GM12878 (cell line): Measurements from ENCODE around the gene CERK. TPM values are rescaled to one million over a fixed set of nuclear protein-coding genes. Genes with fewer than 3 reads are reported as not detected.

Experiments used
- ATAC-seq: fragments of 200-7000 bp; cut with Tn5 transposase; 3 replicates; pipeline ENCODE4 v1.9.1; 2020; ENCODE audit warnings: mild to moderate bottlenecking, moderate library complexity
- BruUV-seq: library from RNA; stranded (reverse); fragments of 400-500 nt; replicated peaks from 2 replicates; lab custom pipeline; 2021; lab: Mats Ljungman, UMichigan
- CTCF ChIA-PET: fragments of 300-600 bp; sonication (Branson Sonifier 250); formaldehyde crosslinking; extraction: SDS; loops from one replicate; lab custom pipeline; 2021; ENCODE audit warnings: inconsistent platforms; lab: Yijun Ruan, JAX
- POLR2A ChIA-PET: fragments of 350-600 bp; formaldehyde crosslinking; extraction: SDS; loops from one replicate; lab custom pipeline; 2021; ENCODE audit warnings: inconsistent platforms; lab: Charles Lee
- RAD21 ChIA-PET: fragments of 300-600 bp; sonication (Branson Sonifier 250); formaldehyde crosslinking; loops from one replicate; lab custom pipeline; 2023; ENCODE audit warnings: antibody characterized with exemption; ENCODE audit not compliant: unreplicated experiment; lab: Charles Lee
- SMC1A ChIA-PET: fragments of 300-600 bp; sonication (Branson Sonifier 250); formaldehyde crosslinking; loops from one replicate; lab custom pipeline; 2023; ENCODE audit not compliant: unreplicated experiment, uncharacterized antibody; lab: Charles Lee
- DNase-seq: peaks from one replicate; pipeline ENCODE4 v3.0.0-alpha.2; 2011; ENCODE audit warnings: low read depth, low spot score
- FAIRE-seq: peaks from 3 replicates; lab custom pipeline; 2011; peaks lifted over from hg19 to GRCh38; lab: Jason Lieb, UNC
- H2AFZ ChIP-seq: 2 replicates; pipeline ENCODE4 v1.6.0; 2011; ENCODE audit warnings: low read depth, low read length, control low read depth; ENCODE audit not compliant: control insufficient read depth
- H3K27ac ChIP-seq: 2 replicates; pipeline ENCODE4 v1.5.1; 2011; ENCODE audit warnings: control low read depth; ENCODE audit not compliant: control insufficient read depth, insufficient read depth
- H3K27me3 ChIP-seq, 2 experiments: replicated peaks in 1 of 2; 2 replicates each; pipeline versions ENCODE4 v1.6.0 to v1.6.1; 2011; ENCODE audit warnings: low read length in 1 of 2; ENCODE audit not compliant: control insufficient read depth in 2 of 2, insufficient read depth in 2 of 2
- H3K36me3 ChIP-seq, 2 experiments: 2 replicates each; pipeline ENCODE4 v1.5.1; 2011; ENCODE audit warnings: low read length in 1 of 2; ENCODE audit not compliant: control insufficient read depth in 2 of 2, insufficient read depth in 2 of 2
- H3K4me1 ChIP-seq: 2 replicates; pipeline ENCODE4 v1.6.1; 2011; ENCODE audit warnings: mild to moderate bottlenecking, low read length, moderate library complexity, mixed read lengths; ENCODE audit not compliant: control insufficient read depth, insufficient read depth
- H3K4me2 ChIP-seq: 2 replicates; pipeline ENCODE4 v1.6.0; 2011; ENCODE audit warnings: control low read depth; ENCODE audit not compliant: control insufficient read depth, insufficient read depth
- H3K4me3 ChIP-seq: fragments of 200-600 bp; sonication (generic); 2 replicates; pipeline ENCODE4 v1.5.1; 2016
- H3K79me2 ChIP-seq: 2 replicates; pipeline ENCODE4 v1.6.0; 2011; ENCODE audit warnings: low read length; ENCODE audit not compliant: control insufficient read depth, insufficient read depth
- H3K9ac ChIP-seq: 2 replicates; pipeline ENCODE4 v1.8.0; 2011; ENCODE audit warnings: low read length, control low read depth, mixed read lengths; ENCODE audit not compliant: control insufficient read depth, insufficient read depth
- H3K9me3 ChIP-seq: replicated peaks from 3 replicates; pipeline ENCODE4 v1.5.1; 2011; ENCODE audit warnings: mild to moderate bottlenecking, low read length; ENCODE audit not compliant: control insufficient read depth, insufficient read depth
- H4K20me1 ChIP-seq: 2 replicates; pipeline ENCODE4 v1.6.0; 2011; ENCODE audit not compliant: control insufficient read depth, insufficient read depth
- BHLHE40 ChIP-seq, 2 experiments: fragments of 450-650 bp in 1 of 2; IDR thresholded peaks; 2 replicates each; pipeline ENCODE4 v1.6.1; 2011 to 2017; ENCODE audit warnings: low read depth in 2 of 2, borderline replicate concordance in 1 of 2, improper control_type of control experiment in 1 of 2, low read length in 1 of 2, mild to moderate bottlenecking in 1 of 2
- MTA3 ChIP-seq: IDR thresholded peaks from 2 replicates; pipeline ENCODE4 v1.6.1; 2012; ENCODE audit warnings: low read length, inconsistent platforms, borderline replicate concordance
- NFYB ChIP-seq: IDR thresholded peaks from 2 replicates; pipeline ENCODE4 v1.6.1; 2011; ENCODE audit warnings: low read depth, mild to moderate bottlenecking, low read length, improper control_type of control experiment, moderate library complexity; ENCODE audit not compliant: insufficient read depth
- PML ChIP-seq: IDR thresholded peaks from 2 replicates; pipeline ENCODE4 v1.6.1; 2012; ENCODE audit warnings: low read length, inconsistent platforms
- RUNX3 ChIP-seq: IDR thresholded peaks from 2 replicates; pipeline ENCODE4 v1.6.1; 2012; ENCODE audit warnings: low read length, inconsistent platforms
- YBX1 ChIP-seq: fragments of 450-650 bp; IDR thresholded peaks from 2 replicates; pipeline ENCODE4 v1.6.1; 2016; ENCODE audit warnings: antibody characterized with exemption
- WGBS: methylation state at CpG from one replicate; pipeline ENCODE4 v1.1.6; 2016; ENCODE audit warnings: low lambda C conversion rate; ENCODE audit not compliant: insufficient replicate concordance, insufficient coverage; ENCODE audit errors: missing lambda C conversion rate; 5-methylcytosine and 5-hydroxymethylcytosine counted together
- in situ Hi-C: fragments of 300-500 bp; cut with MboI; formaldehyde crosslinking; loops from 9 replicates; pipeline ENCODE4 v1.14.3; 2018; ENCODE audit warnings: mixed read lengths
- intact Hi-C: fragments of 100-400 bp; cut with micrococcal nuclease; formaldehyde crosslinking; loops from one replicate; pipeline ENCODE4 v1.14.2; 2022; ENCODE audit not compliant: unreplicated experiment
- polyA plus RNA-seq, 11 experiments: library from polyadenylated mRNA; depleted of rRNA in 4 of 11; unstranded in 6 of 11; stranded (reverse) in 5 of 11; fragments of >200 nt; fragmentation: Nextera tagmentation in 4 of 11; fragmentation: Illumina TruSeq in 1 of 11; extraction: Ambion mirVana in 4 of 11; extraction: Trizol in 1 of 11; gene quantifications; 1 replicate in 1 of 11; 2 replicates in 10 of 11; pipeline versions ENCODE4 v1.2.1 to v1.2.3, GENCODE V29; 2011 to 2016; ENCODE audit warnings: inconsistent platforms in 2 of 11, missing spikeins in 2 of 11, low read depth in 1 of 11
- total RNA-seq, 4 experiments: library from RNA; depleted of rRNA in 3 of 4; stranded (reverse); fragments of >200 nt in 3 of 4; fragmentation: Illumina TruSeq in 1 of 4; extraction: Trizol in 1 of 4; gene quantifications; 2 replicates each; pipeline versions ENCODE4 v1.2.1 to v1.2.3, GENCODE V29; 2013 to 2021

CERK gene
- total and polyA plus RNA-seq, 10 of the 15 experiments (the other 5 are each of a cell fraction or from before 2014, with no cell fraction given), result 4.0 to 41.1 (median 30.2) TPM

DNA sequence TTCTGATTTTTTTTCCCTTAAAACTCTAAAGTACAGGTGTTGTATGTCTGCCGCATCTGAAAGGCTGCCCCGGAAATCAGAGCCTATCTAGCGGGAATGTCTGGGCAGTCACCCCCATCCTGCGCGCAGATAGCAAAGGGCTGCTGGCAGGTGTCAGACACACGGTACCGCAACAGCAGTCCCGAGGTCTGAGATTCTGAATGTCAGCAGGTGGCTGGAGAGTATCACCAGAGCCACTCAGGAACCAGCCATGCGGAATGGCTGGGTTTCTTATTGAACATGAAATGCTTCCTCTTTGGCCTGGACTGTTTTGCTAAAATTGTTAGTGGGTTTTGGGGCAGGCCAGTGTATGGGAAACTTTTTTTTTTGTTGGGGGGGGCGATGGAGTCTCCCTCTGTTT, 53.3 kb downstream of the CERK start (continued):
- peak in 1 of 2 experiments; percentile 31; a peak in 1 of 4 replicates for TF ChIP-seq BHLHE40 (IDR thresholded peaks at IDR 0.05; ENCODE audit: borderline replicate concordance in 1 of 2, low read depth in 2 of 2, low read length in 1 of 2)
- TF ChIP-seq RUNX3, result peak; percentile 45
- TF ChIP-seq YBX1, result no peak

DNA sequence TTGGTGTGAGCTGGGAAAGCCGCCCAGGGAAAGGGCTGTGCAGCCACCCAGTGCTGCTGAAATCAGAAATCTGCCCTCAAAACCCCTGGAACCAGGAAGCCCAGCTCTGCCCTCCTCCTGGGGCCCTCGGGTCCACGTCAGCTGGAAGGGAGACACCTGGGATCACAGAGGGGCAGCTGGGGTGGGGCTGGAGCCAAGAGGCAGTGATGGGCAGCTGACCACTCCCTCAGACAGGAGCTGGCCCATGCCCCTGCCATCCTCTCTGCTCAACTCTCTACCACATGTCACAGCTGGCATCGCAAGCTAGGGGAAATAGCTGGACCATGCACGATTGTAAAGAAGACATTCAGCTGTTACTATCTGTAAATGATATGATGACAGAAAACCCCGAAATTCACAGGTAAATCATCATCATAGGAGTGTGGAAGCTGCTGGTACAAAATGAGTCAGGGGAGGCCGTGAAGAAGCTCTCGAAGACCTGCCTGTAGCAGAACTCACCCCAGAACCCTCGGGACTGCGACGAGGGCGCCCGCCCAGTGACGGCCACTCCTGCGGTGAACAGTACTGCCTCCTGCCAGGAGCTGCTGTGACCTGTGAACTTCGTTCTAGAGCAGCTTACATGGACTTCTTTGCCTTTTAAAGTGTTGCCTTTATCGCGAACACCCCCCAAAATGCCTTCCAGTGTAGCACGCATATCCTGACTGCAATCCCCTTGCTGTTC, 55.9 kb downstream of the CERK start:
- WGBS, result 89% methylated on average over 19 of the region's 19 CpGs
- Histone ChIP-seq H3K27me3 (no peaks in the 10 kb centered on the region), H3K9me3 (no peaks in the 10 kb centered on the region), H3K9ac (no peak overlapping the region), H3K79me2 (no peaks in the 10 kb centered on the region), H3K4me3 (no peak overlapping the region), H3K27ac (no peak overlapping the region), H3K4me2 (no peak overlapping the region), H3K4me1 (peaks cover 26% of the 10 kb centered on the region), H2AFZ (no peak overlapping the region), H4K20me1 (0 out of 2 replicates have a peak, but pooled peaks cover 2% of the 10 kb centered on the region), H3K36me3 (peaks cover 1 to 16% of the 10 kb centered on the region in 2 experiments; a peak in 3 of 4 replicates)
- intact Hi-C loops, result no loop called here
- FAIRE-seq (no peak), DNase-seq (no peak), ATAC-seq (no peak)
- CTCF ChIA-PET, result interaction anchor here (0.6 to 4.5 kb wide), 9 partner anchors 10 to 649 kb away, joined by 3 to 37 read pairs (median 4); no protein-coding TSS in a partner anchor
- BruUV-seq, result no TSS peak
- POLR2A ChIA-PET, result no interaction called here
- SMC1A ChIA-PET, result interaction anchor here (1.1 to 3.1 kb wide), 3 partner anchors 15 to 118 kb away, joined by 3 to 13 read pairs (median 4); no protein-coding TSS in a partner anchor
- RAD21 ChIA-PET, result interaction anchor here (1.9 kb wide), 1 partner anchor 119 kb away, joined by 8 read pairs; no protein-coding TSS in a partner anchor
- in situ Hi-C loops, result no loop called here
- TF ChIP-seq PML (no peak), NFYB (no peak), MTA3 (0 out of 2 replicates have a peak, but pooled peaks have one; percentile 26)
